Measurements from ENCODE around the gene DNAH1. TPM values are rescaled to one million over a fixed set of nuclear protein-coding genes. Genes with fewer than 3 reads are reported as not detected.

DNAH1 gene
- total and polyA plus RNA-seq, 2 experiments from 2014 or later = 0.81 to 1.8 TPM

DNA sequence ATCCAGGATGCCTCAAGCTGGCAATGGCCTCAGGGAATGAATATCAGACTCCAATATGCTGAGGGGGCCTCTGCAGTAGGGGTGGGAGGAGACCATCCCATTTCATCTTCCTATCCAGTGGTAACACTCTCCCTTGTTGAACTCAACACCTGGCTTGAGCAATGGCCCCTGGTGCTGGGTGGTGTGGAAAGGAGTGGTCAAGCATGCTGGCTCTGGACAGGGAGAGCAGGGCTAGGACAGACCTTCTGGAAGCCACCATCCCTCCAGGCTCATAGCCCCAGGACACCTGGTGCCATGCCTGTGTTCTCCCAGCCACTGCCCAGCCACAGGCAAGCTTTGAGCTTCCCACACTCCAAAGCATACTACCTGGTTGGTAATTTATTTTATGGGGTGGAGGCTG, 9.6 kb downstream of the DNAH1 start:
- Histone ChIP-seq H3K4me3 (no peak overlapping the region), H3F3A (replicated peaks; ENCODE audit: low read depth) (no peaks in the 10 kb centered on the region), H3K4me2 (no peak overlapping the region), H4K20me1 (replicated peaks; ENCODE audit: insufficient read depth) (no peaks in the 10 kb centered on the region), H2AFZ (no peak overlapping the region), H3K4me1 (ENCODE audit: insufficient read depth) (no peaks in the 10 kb centered on the region), H3K27ac (ENCODE audit: low read depth) (no peak overlapping the region), H3K27me3 (ENCODE audit: insufficient read depth) (no peaks in the 10 kb centered on the region), H3K79me2 (replicated peaks; ENCODE audit: insufficient read depth) (no peaks in the 10 kb centered on the region), H3K36me3 (ENCODE audit: insufficient read depth) (no peaks in the 10 kb centered on the region), H3K9me2 (ENCODE audit: insufficient read depth) (no peaks in the 10 kb centered on the region)
- Mint-ChIP-seq H3K4me3 (no peak overlapping the region), H3K36me3 (ENCODE audit: low read depth) (no peaks in the 10 kb centered on the region; the same call in 2 of the 3 replicates), H3K27ac (no peak overlapping the region), H3K9me3 (no peaks in the 10 kb centered on the region), H3K4me1 (no peaks in the 10 kb centered on the region), H3K27me3 (ENCODE audit: insufficient read depth, low read depth, poor library complexity) (peaks cover 6% of the 10 kb centered on the region)
- DNase-seq (ENCODE audit: low spot score) (no peak), ATAC-seq (no peak)
- no peak for TF ChIP-seq JUNB (IDR thresholded peaks at IDR 0.05; ENCODE audit: unreplicated experiment)
- TF ChIP-seq EZH2 (IDR thresholded peaks at IDR 0.05; ENCODE audit: low read depth, unreplicated experiment) = no peak
- TF ChIP-seq STAT1 (IDR thresholded peaks at IDR 0.05; ENCODE audit: unreplicated experiment) = no peak
- no peak for TF ChIP-seq POLR2AphosphoS5 (IDR thresholded peaks at IDR 0.05; ENCODE audit: low read depth)
- TF ChIP-seq EZH2phosphoT487 (IDR thresholded peaks at IDR 0.05; ENCODE audit: unreplicated experiment) = no peak
- no peak for TF ChIP-seq CTCF (conservative IDR thresholded peaks at IDR 0.05; ENCODE audit: low read depth in 2 of 2)
- no peak for TF ChIP-seq ZNF331 (CRISPR knock-in tag; IDR thresholded peaks at IDR 0.05; ENCODE audit: low read depth)
- TF ChIP-seq, protein P1, sequence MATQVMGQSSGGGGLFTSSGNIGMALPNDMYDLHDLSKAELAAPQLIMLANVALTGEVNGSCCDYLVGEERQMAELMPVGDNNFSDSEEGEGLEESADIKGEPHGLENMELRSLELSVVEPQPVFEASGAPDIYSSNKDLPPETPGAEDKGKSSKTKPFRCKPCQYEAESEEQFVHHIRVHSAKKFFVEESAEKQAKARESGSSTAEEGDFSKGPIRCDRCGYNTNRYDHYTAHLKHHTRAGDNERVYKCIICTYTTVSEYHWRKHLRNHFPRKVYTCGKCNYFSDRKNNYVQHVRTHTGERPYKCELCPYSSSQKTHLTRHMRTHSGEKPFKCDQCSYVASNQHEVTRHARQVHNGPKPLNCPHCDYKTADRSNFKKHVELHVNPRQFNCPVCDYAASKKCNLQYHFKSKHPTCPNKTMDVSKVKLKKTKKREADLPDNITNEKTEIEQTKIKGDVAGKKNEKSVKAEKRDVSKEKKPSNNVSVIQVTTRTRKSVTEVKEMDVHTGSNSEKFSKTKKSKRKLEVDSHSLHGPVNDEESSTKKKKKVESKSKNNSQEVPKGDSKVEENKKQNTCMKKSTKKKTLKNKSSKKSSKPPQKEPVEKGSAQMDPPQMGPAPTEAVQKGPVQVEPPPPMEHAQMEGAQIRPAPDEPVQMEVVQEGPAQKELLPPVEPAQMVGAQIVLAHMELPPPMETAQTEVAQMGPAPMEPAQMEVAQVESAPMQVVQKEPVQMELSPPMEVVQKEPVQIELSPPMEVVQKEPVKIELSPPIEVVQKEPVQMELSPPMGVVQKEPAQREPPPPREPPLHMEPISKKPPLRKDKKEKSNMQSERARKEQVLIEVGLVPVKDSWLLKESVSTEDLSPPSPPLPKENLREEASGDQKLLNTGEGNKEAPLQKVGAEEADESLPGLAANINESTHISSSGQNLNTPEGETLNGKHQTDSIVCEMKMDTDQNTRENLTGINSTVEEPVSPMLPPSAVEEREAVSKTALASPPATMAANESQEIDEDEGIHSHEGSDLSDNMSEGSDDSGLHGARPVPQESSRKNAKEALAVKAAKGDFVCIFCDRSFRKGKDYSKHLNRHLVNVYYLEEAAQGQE (IDR thresholded peaks at IDR 0.05; ENCODE audit: unreplicated experiment) = no peak
- no peak for TF ChIP-seq NANOG (IDR thresholded peaks at IDR 0.05; ENCODE audit: borderline replicate concordance)
- TF ChIP-seq, protein P2, sequence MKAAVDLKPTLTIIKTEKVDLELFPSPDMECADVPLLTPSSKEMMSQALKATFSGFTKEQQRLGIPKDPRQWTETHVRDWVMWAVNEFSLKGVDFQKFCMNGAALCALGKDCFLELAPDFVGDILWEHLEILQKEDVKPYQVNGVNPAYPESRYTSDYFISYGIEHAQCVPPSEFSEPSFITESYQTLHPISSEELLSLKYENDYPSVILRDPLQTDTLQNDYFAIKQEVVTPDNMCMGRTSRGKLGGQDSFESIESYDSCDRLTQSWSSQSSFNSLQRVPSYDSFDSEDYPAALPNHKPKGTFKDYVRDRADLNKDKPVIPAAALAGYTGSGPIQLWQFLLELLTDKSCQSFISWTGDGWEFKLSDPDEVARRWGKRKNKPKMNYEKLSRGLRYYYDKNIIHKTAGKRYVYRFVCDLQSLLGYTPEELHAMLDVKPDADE (IDR thresholded peaks at IDR 0.05) = no peak
- no peak for TF ChIP-seq ZNF462 (CRISPR knock-in tag; IDR thresholded peaks at IDR 0.05)
- no peak for TF ChIP-seq CREB1 (CRISPR knock-in tag; IDR thresholded peaks at IDR 0.05; ENCODE audit: low read depth)
- no peak for TF ChIP-seq ZNF114 (CRISPR knock-in tag; IDR thresholded peaks at IDR 0.05)

Measured in GM23338 (cell line).